ENCODE measurements around the gene AKT1S1. TPM values are rescaled to one million over a fixed set of nuclear protein-coding genes. Genes with fewer than 3 reads are reported as not detected.
"Not testable (repeated sequence)": the region's sequence is repeated elsewhere in the genome, so short reads cannot be mapped to it uniquely, and the experiment has no call there.

The AKT1S1 gene
- 41.6 TPM for polyA plus RNA-seq (2013, experiment 1 of 2)
- polyA plus RNA-seq (2013, experiment 2 of 2): 37.1 TPM

DNA sequence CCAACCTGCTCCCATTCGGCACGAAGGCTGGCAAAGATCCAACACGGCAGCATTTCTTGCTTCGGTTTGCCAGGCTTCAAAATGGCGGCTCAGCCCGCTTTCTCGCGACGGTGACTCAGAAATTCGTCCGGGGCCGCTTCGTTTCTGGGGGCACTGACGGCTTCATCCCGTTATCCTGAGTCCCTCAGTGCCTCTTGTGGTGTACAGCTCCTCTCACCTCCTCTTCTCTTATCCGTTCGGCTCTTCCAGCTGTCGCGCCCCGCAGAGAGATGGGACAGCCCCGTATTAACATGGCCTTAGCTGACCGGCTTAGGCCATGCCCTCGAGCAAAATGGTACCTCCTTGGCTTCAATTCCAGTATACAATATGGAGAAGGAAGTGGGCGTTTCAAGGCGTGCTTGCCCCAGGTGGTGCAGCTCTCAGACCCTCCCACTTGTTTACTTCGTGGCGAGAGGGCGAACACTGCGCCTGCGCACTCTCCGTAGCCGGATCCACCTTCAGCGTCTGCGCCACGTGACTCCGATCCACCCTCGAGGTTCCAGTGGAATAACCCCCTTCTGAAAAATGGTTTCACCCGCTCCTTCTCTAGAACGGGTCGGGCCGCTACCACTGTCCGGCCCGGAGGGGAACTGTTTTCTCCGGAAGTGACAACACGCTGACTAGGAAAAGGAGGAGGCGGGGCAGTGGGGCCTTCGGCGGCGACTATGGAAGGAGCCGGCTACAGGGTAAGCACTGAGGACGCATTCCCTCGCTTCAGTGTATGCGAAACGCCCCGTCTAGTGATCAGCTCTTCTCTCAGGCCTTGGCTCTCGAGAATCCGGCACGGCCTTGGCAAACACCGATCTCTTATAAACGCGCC lies at the start of gene AKT1S1, which contains the start of gene TBC1D17:
AKT1S1 (minus strand) TSS at position 336 of the 859 bp plus-strand sequence. CDS start 4,060 bp downstream, outside the sequence.
TBC1D17 (plus strand) TSS at position 683 of the 859 bp plus-strand sequence; CDS start at position 705, 22 bp downstream.
- WGBS: under 1% methylated on average over 61 of the region's 61 CpGs
- peaks cover 10% of the 10 kb centered on the region for H3K4me1 ChIP-seq (ENCODE audit: insufficient read depth, low read length)
- H3K27ac ChIP-seq (ENCODE audit: low read depth, low read length): peak within 1 kb of the TSS; percentile 95
- H3K4me3 ChIP-seq (ENCODE audit: low read length): peak within 1 kb of the TSS; percentile 79
- no peaks in the 10 kb centered on the region for H3K27me3 ChIP-seq (ENCODE audit: insufficient read depth, low read length)
- no peaks in the 10 kb centered on the region for H3K9me3 ChIP-seq (ENCODE audit: insufficient read depth, low read depth, low read length)
- peak within 1 kb of the TSS; percentile 96 for H3K9ac ChIP-seq (ENCODE audit: low read depth, low read length)
- peaks cover 34% of the 10 kb centered on the region for H3K36me3 ChIP-seq (ENCODE audit: insufficient read depth, low read length)

DNA sequence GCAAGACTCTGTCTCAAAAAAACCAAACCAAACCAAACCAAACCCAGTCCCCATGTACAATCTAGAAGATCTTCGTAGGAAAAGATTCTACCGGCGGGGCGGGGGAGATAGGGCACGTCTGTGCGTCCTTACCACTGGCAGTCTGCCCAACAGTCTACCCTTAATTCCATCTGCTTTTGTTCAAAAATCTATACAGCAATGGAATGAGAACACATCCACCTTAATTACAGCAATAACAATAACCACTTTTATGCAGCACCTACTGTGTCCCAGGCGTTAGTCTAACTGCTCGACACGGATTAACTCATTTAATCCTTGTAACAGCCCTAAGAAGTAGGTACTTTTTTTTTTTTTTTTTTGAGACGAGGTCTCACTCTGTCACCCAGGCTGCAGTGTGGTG lies 49.4 kb upstream of the AKT1S1 start:
- WGBS: 98% methylated on average over 10 of the region's 10 CpGs
- H3K4me3 ChIP-seq (ENCODE audit: low read length): no peak overlapping the region
- H3K36me3 ChIP-seq (ENCODE audit: insufficient read depth, low read length): peaks cover 61% of the 10 kb centered on the region
- no peak overlapping the region for H3K9ac ChIP-seq (ENCODE audit: low read depth, low read length)
- H3K4me1 ChIP-seq (ENCODE audit: insufficient read depth, low read length): peaks cover 14% of the 10 kb centered on the region; the same call in 1 of the 2 replicates
- H3K27ac ChIP-seq (ENCODE audit: low read depth, low read length): no peak overlapping the region
- no peaks in the 10 kb centered on the region for H3K27me3 ChIP-seq (ENCODE audit: insufficient read depth, low read length)
- no peaks in the 10 kb centered on the region for H3K9me3 ChIP-seq (ENCODE audit: insufficient read depth, low read depth, low read length)

DNA sequence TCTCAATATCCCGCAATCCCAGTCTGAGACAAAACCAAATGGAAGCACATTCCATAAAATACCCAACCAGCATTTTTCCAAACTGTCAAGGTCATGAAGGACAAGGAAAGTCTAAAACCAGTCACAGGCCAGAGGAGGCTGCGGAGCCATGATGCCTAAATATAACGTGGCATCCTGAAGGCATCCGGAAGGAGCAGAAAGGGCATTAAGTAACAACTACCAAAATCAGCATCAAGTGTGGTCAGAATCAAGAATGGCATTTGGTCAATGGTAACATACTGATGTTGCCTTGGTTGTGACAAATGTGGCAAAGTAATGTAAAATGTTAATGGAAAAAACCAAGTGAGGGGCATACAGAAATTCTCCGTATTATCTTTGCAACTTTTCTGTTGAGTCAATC lies 48.3 kb upstream of the AKT1S1 start:
- no peak overlapping the region for H3K27ac ChIP-seq (ENCODE audit: low read depth, low read length)
- H3K4me1 ChIP-seq (ENCODE audit: insufficient read depth, low read length): peaks cover 14% of the 10 kb centered on the region; the same call in 1 of the 2 replicates
- H3K9ac ChIP-seq (ENCODE audit: low read depth, low read length): no peak overlapping the region
- no peaks in the 10 kb centered on the region for H3K9me3 ChIP-seq (ENCODE audit: insufficient read depth, low read depth, low read length)
- no peak overlapping the region for H3K4me3 ChIP-seq (ENCODE audit: low read length)
- peaks cover 67% of the 10 kb centered on the region for H3K36me3 ChIP-seq (ENCODE audit: insufficient read depth, low read length)
- WGBS: 93% methylated on average over 5 of the region's 5 CpGs
- no peaks in the 10 kb centered on the region for H3K27me3 ChIP-seq (ENCODE audit: insufficient read depth, low read length)

DNA sequence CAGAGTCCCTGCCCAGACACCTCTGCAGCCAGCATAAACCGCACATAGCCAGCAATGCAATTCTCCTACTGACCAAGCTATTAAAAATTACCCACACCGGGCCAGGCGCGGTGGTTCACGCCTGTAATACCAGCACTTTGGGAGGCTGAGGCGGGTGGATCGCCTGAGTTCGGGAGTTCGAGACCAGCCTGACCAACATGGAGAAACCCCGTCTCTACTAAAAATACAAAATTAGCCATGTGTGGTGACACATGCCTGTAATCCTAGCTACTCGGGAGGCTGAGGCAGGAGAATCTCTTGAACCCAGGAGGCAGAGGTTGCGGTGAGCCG lies 47.7 kb upstream of the AKT1S1 start:
- 96% methylated on average over 13 of the region's 13 CpGs for WGBS
- Histone ChIP-seq H3K4me1 (ENCODE audit: insufficient read depth, low read length) (peaks cover 14% of the 10 kb centered on the region; the same call in 1 of the 2 replicates), H3K36me3 (ENCODE audit: insufficient read depth, low read length) (peaks cover 71% of the 10 kb centered on the region)
- not testable (repeated sequence) for H3K27ac ChIP-seq (ENCODE audit: low read depth, low read length); H3K4me3 ChIP-seq (ENCODE audit: low read length); H3K9me3 ChIP-seq (ENCODE audit: insufficient read depth, low read depth, low read length); H3K27me3 ChIP-seq (ENCODE audit: insufficient read depth, low read length); H3K9ac ChIP-seq (ENCODE audit: low read depth, low read length)

DNA sequence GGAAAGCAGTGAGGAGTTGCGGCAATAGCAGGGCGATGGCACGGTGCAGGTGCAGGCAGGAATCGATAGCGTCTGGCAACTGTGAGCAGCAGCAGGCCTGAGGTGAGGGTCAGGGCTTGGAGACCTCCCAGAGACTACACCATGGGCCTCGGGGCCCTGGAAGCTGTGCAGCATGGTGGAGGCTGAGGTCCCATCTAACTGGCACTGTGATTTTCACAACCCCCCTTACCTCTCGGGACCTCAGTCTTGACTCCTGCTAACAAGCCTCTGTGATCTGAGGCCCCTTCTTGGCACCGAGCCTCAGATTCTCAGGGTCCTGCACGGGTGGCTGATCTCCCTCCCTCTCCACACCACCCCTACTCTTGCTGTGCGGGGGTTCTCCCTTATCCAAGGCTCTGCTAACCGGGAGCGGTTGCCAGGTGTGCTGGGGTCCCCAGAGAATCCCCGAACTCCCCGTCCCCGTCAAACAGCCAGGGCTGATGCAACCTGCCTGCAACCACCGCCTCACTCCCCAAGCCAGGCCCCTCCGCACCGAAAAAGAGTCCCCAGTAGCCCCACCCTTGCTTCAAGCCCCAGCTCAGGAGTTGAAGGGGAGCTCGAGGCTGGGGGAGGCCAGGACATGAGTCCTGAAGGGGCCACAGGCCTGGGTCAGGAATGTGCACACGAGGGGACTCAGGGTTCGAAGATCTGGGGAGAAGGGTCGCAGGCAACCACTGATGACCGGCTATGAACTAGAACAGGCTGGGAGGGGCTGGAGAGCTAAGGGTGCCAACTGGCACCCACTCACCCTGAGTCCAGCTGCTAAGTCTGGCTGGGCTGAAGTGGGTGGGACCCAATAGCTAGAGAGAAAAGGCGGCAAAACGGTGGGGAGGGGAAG lies 47.1 kb upstream of the AKT1S1 start:
- Histone ChIP-seq H3K4me1 (ENCODE audit: insufficient read depth, low read length) (peaks cover 14% of the 10 kb centered on the region; the same call in 1 of the 2 replicates), H3K4me3 (ENCODE audit: low read length) (no peak overlapping the region), H3K27ac (ENCODE audit: low read depth, low read length) (no peak overlapping the region), H3K9ac (ENCODE audit: low read depth, low read length) (no peak overlapping the region), H3K36me3 (ENCODE audit: insufficient read depth, low read length) (peaks cover 71% of the 10 kb centered on the region), H3K9me3 (ENCODE audit: insufficient read depth, low read depth, low read length) (no peaks in the 10 kb centered on the region), H3K27me3 (ENCODE audit: insufficient read depth, low read length) (no peaks in the 10 kb centered on the region)
- 95% methylated on average over 25 of the region's 25 CpGs for WGBS

DNA sequence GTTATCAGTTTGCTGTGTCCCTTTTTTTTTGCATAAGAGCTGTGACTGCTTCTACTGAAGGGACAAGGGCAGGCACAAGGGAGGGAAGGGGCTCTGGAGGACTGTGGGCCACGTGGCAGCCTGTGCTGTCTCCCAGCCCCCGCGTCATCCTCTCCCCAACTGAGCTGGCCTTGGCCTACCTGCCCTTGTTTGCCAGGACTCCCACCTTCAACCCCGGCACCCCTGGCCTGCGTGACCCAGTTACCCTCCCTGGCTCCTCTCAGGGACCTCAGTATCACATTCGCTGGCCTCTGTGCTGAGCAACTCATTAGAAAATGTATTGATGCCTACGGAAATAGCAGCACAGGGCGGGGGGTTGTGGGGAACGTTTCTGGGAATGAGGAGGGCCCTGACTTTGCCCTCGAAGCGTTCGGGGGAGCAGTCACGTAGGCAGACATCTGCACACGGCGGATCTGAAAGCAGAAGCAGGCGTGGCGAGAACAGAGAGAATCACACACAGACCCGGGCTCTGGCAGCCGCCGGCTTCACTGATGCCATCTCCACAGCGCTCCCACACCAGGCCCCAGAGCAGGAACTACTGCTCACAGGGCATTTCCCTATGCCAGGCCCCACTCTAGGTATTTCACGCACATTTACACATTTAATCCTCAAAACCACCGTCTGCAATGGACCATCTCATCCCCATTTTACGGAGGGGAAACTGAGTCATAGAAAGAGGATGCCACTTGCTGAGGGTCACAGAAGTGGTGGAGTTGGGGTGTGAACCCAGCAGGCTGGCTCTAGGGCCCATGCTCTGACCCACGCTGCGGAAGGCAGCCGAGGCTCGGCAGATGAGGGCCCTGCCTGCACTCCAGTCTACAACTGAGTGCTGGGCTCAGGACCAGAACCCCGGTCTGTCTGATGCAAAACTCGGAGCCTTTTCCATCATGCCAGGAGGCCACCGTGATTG lies 46.2 kb upstream of the AKT1S1 start:
- Histone ChIP-seq H3K9me3 (ENCODE audit: insufficient read depth, low read depth, low read length) (no peaks in the 10 kb centered on the region), H3K4me3 (ENCODE audit: low read length) (no peak overlapping the region), H3K4me1 (ENCODE audit: insufficient read depth, low read length) (peaks cover 14% of the 10 kb centered on the region; the same call in 1 of the 2 replicates), H3K36me3 (ENCODE audit: insufficient read depth, low read length) (peaks cover 77% of the 10 kb centered on the region), H3K27ac (ENCODE audit: low read depth, low read length) (no peak overlapping the region), H3K9ac (ENCODE audit: low read depth, low read length) (peak overlapping the region; percentile 38; the same call in 1 of the 2 replicates), H3K27me3 (ENCODE audit: insufficient read depth, low read length) (no peaks in the 10 kb centered on the region)
- 94% methylated on average over 31 of the region's 31 CpGs for WGBS

DNA sequence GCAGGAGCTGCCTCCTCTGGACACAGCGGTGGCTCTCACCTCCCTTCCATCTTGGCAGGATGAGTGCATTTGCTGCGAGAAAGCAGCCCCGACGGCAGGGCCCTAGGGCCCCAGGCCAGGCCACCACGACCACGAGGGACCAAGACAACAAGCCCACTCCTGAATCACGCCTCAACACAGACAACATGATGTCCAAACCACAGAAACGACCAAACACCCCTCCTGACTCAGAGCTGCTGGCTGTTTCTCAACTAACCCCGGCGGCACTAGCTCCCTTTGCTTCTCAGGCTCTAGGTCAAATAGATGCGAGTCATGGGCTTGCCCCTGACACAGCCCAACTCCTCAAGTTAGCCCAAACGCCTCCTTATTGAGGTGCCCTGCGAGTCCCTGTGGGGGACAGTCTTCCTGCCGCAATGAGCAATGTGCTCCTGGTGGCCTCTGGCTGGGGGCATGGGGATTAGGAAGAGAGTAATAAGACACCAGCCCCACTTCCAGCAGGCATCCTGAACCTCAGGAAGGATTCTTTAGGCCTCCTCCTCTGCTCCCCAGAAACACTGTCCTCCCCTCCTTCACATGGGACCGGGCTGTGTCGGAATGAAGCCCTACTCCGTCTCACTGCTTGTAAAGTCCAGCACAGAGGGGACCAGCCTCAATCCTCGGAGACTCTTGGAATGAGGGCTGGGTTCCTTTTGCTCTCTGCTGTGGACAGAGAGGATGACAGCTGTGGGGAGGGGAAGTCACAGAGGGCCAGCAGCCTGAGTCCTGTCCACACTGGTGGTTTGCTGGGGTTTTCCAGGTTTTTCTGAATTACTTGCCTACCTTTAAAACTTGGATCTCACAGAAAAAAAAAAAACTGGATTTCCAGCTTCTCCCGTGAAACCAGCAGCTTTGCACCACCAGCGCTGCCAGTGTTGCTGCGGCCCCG lies 45.0 kb upstream of the AKT1S1 start:
- Histone ChIP-seq H3K9me3 (ENCODE audit: insufficient read depth, low read depth, low read length) (no peaks in the 10 kb centered on the region), H3K27me3 (ENCODE audit: insufficient read depth, low read length) (no peaks in the 10 kb centered on the region), H3K4me1 (ENCODE audit: insufficient read depth, low read length) (peaks cover 8% of the 10 kb centered on the region; the same call in 1 of the 2 replicates), H3K4me3 (ENCODE audit: low read length) (no peak overlapping the region), H3K27ac (ENCODE audit: low read depth, low read length) (no peak overlapping the region), H3K9ac (ENCODE audit: low read depth, low read length) (peak overlapping the region; percentile 38; the same call in 1 of the 2 replicates), H3K36me3 (ENCODE audit: insufficient read depth, low read length) (peaks cover 77% of the 10 kb centered on the region)
- 90% methylated on average over 21 of the region's 22 CpGs for WGBS

DNA sequence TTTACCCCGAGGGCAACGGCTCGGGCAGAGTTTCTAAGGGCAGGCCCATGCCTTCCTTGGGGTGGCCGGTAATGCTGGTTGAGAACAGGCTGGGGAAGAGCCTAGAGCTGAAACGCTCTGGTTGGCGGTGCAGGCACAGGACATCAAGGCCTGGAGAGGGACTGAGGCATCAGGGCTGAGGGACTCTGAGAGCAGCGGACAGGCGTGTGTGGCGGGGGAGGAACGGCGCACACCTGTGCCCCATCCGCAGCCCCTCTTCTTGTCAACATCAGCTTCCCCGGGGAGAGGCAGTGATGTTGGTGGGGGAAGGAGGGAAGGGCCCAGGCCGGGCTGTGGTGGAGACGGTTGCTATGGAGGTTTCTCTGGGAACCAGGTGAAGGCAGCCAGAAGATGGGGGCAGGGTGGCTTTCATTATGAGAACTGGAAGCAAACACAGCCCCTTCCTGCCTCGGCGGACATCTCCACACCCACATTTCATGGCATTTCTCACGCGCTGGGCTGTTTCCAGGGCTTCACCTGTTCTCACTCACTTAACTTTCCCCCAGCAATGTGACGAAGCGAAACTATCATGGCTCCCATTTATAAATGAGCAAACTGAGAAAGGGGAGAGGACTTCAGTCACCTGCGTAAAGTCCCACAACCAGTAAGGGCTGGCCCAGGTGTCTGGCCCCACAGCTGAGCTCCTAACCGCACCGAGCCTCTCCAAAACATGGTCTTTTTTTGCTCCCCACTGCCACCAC lies 43.6 kb upstream of the AKT1S1 start:
- no peak overlapping the region for H3K9ac ChIP-seq (ENCODE audit: low read depth, low read length)
- H3K4me1 ChIP-seq (ENCODE audit: insufficient read depth, low read length): peaks cover 11% of the 10 kb centered on the region; the same call in 1 of the 2 replicates
- H3K9me3 ChIP-seq (ENCODE audit: insufficient read depth, low read depth, low read length): no peaks in the 10 kb centered on the region
- no peak overlapping the region for H3K27ac ChIP-seq (ENCODE audit: low read depth, low read length)
- no peaks in the 10 kb centered on the region for H3K27me3 ChIP-seq (ENCODE audit: insufficient read depth, low read length)
- peaks cover 69% of the 10 kb centered on the region for H3K36me3 ChIP-seq (ENCODE audit: insufficient read depth, low read length)
- WGBS: 96% methylated on average over 24 of the region's 24 CpGs
- no peak overlapping the region for H3K4me3 ChIP-seq (ENCODE audit: low read length)

DNA sequence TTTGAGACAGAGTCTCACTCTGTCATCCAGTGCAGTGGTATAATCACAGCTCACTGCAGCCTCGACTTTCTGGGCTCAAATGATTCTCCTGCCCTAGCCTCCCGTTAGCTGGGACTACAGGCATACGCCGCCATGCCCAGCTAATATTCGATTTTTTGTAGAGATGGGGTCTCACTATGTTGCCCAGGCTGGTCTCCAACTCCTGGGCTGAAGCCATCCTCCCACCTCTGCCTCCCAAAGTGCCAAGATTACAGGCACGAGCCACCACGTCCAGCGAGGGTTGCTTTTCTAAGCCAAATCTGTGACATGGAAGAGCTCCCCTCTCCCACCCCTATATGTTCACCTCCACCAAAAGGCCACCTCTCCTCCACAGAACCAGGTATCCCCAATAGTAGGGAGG lies 40.9 kb upstream of the AKT1S1 start:
- Histone ChIP-seq H3K9ac (ENCODE audit: low read depth, low read length) (no peak overlapping the region), H3K4me1 (ENCODE audit: insufficient read depth, low read length) (peaks cover 11% of the 10 kb centered on the region; the same call in 1 of the 2 replicates), H3K27me3 (ENCODE audit: insufficient read depth, low read length) (no peaks in the 10 kb centered on the region), H3K4me3 (ENCODE audit: low read length) (no peak overlapping the region), H3K9me3 (ENCODE audit: insufficient read depth, low read depth, low read length) (no peaks in the 10 kb centered on the region), H3K36me3 (ENCODE audit: insufficient read depth, low read length) (peaks cover 66% of the 10 kb centered on the region), H3K27ac (ENCODE audit: low read depth, low read length) (no peak overlapping the region)
- 98% methylated on average over 8 of the region's 8 CpGs for WGBS

Data from HUES64 (cell line).